Kidney (tissue), 14 donors: ENCODE measurements around the gene THADA. TPM values are rescaled to one million over a fixed set of nuclear protein-coding genes. Genes with fewer than 3 reads are reported as not detected.

Source experiments
- DNase-seq, 5 donors: peaks; one replicate each; pipeline ENCODE4 v3.0.0-alpha.2; 2013 to 2020
- FAIRE-seq: peaks from 2 replicates; lab custom pipeline; 2012; peaks lifted over from hg19 to GRCh38; lab: Jason Lieb, UNC
- H3K27ac ChIP-seq, 2 donors: one replicate each; pipeline ENCODE4 v1.7.0; 2013; ENCODE audit warnings: low read depth in 2 of 2, low read length in 2 of 2, inconsistent platforms in 1 of 2
- H3K27me3 ChIP-seq: one replicate; pipeline ENCODE4 v1.7.1; 2013; ENCODE audit warnings: low read length, inconsistent platforms; ENCODE audit not compliant: control insufficient read depth, insufficient read depth
- H3K36me3 ChIP-seq, 3 donors: one replicate each; pipeline versions ENCODE4 v1.7.0 to v1.7.1; 2013; ENCODE audit warnings: low read length in 3 of 3, control low read depth in 1 of 3, inconsistent platforms in 1 of 3; ENCODE audit not compliant: insufficient read depth in 3 of 3, control insufficient read depth in 2 of 3
- H3K4me1 ChIP-seq, 3 donors: one replicate each; pipeline versions ENCODE4 v1.7.0 to v1.7.1; 2013; ENCODE audit warnings: low read length in 3 of 3, inconsistent platforms in 1 of 3, low read depth in 1 of 3; ENCODE audit not compliant: control insufficient read depth in 2 of 3, insufficient read depth in 2 of 3
- H3K4me3 ChIP-seq, 3 donors: one replicate each; pipeline versions ENCODE4 v1.7.0 to v1.8.1; 2013; ENCODE audit warnings: low read length in 3 of 3, control low read depth in 1 of 3, inconsistent platforms in 1 of 3
- H3K9ac ChIP-seq, 3 donors: one replicate each; pipeline versions ENCODE4 v1.7.0 to v1.7.1; 2013; ENCODE audit warnings: low read length in 3 of 3, control low read depth in 1 of 3, inconsistent platforms in 1 of 3
- H3K9me3 ChIP-seq, 3 donors: one replicate each; pipeline versions ENCODE4 v1.7.0 to v1.7.1; 2013; ENCODE audit warnings: low read length in 3 of 3, control low read depth in 1 of 3, inconsistent platforms in 1 of 3; ENCODE audit not compliant: control insufficient read depth in 2 of 3, insufficient read depth in 1 of 3
- CTCF ChIP-seq: IDR thresholded peaks from 3 replicates; pipeline ENCODE4 v1.5.1; 2012; ENCODE audit warnings: mild to moderate bottlenecking, moderate library complexity, borderline replicate concordance; ENCODE audit not compliant: insufficient read depth; ENCODE audit errors: extremely low read depth
- intact Hi-C: fragments of 100-400 bp; cut with DNase I; formaldehyde crosslinking; loops from one replicate; pipeline ENCODE4 v1.11.1; 2022
- polyA plus RNA-seq: library from polyadenylated mRNA; stranded (reverse); fragments of 350-450 nt; fragmentation: Illumina TruSeq; extraction: RNeasy Lipid Tissue Mini Kit (QIAGEN cat#74804); gene quantifications from one replicate; pipeline ENCODE4 v1.2.3, GENCODE V29; 2014; ENCODE audit warnings: low read depth, low replicate concordance; ENCODE audit not compliant: insufficient read depth
- total RNA-seq: library from RNA; stranded (reverse); fragmentation: NEBNext Ultra II Directional; extraction: Animal tissue kit (Norgen Biotek cat#: 25700); gene quantifications from one replicate; pipeline ENCODE4 v1.2.1, GENCODE V29; 2021
- donor health status: control.
- donor health status: control.
- donor health status: control.
- donor health status: control.
- donor health status: control.
- donor health status: DM: yes; HTN: yes; CAD: no.
- donor health status: Normal renal cell carcinoma (clear cell type).

THADA gene
- total and polyA plus RNA-seq, 2 donors from 2014 or later = 21.4 to 45.1 TPM

- FAIRE-seq (no peak), DNase-seq (peak in 2 of 5 donors; percentile 9 to 45)
- no peak for TF ChIP-seq CTCF
- peak overlapping the region; percentile 85 to 90 (median 87) for H3K9ac ChIP-seq
- no peaks in the 10 kb centered on the region for H3K27me3 ChIP-seq
- peak overlapping the region; percentile 98 to 99 for H3K27ac ChIP-seq
- intact Hi-C loops = loop anchor here (10.0 kb wide), 1 partner anchor 269 kb away; no protein-coding TSS in a partner anchor
- H3K4me3 ChIP-seq = peak overlapping the region; percentile 87 to 92 (median 89)
- H3K9me3 ChIP-seq = no peaks in the 10 kb centered on the region
- H3K36me3 ChIP-seq = peaks cover 3 to 18% (median 5%) of the 10 kb centered on the region in 3 donors
- H3K4me1 ChIP-seq = peaks cover 16 to 36% (median 25%) of the 10 kb centered on the region in 3 donors
Observed at GRCh38 chr2:43223521-43224001, 372.3 kb downstream of the THADA start.

DNA sequence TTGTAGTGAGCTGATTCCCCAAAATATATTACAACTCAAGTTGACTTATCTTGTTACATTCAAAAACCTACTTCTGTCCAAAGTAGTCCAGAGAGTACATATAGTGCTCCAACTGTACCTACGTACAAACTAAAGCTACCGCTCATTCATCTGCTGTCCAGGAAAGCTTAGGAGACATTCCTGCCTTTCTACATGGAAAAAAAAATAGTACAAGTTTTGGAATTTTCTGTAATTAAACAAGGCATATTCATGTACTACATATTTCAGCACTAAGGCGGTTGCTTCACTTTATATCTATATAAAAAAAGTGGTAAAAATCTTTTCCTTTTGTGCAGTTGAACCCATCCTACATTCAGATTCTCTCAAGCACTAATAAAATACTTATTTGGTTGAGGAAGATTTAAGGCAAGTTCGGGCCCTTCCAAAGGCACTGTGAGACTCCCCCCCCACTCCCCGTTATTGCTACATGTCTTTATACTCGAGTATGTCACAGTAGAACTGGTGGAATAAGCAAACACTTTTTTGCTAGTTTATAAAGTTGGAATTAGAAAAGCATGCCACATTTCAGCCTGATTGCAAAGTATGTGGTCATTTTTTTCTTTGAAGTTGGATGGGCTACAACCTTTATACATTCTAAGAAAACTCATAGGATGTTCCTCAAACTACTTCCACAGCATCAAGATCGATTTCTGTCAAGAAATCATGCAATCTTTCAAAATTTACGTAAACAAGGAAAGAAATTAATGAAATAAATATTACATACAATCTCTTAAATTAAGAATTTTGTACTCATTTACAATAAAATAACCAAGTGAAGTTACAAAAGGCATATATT lies 373.1 kb downstream of the THADA start:
- DNase-seq = no peak
- FAIRE-seq = no peak

GRCh38 chr2:43221763-43222474 lies 373.9 kb downstream of the THADA start:
- no peak for FAIRE-seq
- peak; percentile 97 to 98 (median 97) for DNase-seq
- H3K9ac ChIP-seq = peak overlapping the region; percentile 53 to 87 (median 85)
- TF ChIP-seq CTCF = no peak
- no peaks in the 10 kb centered on the region for H3K9me3 ChIP-seq
- H3K4me3 ChIP-seq = peak overlapping the region; percentile 87 to 92 (median 89)
- H3K4me1 ChIP-seq = peaks cover 19 to 41% (median 24%) of the 10 kb centered on the region in 3 donors
- H3K27ac ChIP-seq = peak overlapping the region; percentile 94 to 98
- H3K27me3 ChIP-seq = no peaks in the 10 kb centered on the region
- intact Hi-C loops = loop anchor here (10.0 kb wide), 1 partner anchor 267 kb away; no protein-coding TSS in a partner anchor
- peaks cover 3 to 18% (median 5%) of the 10 kb centered on the region in 3 donors for H3K36me3 ChIP-seq

More for the DNA sequence above, 373.1 kb downstream of the THADA start:
- Histone ChIP-seq H3K4me3 (peak overlapping the region; percentile 87 to 92 (median 89)), H3K27me3 (no peaks in the 10 kb centered on the region), H3K9ac (peak overlapping the region; percentile 85 to 90 (median 87)), H3K9me3 (no peaks in the 10 kb centered on the region), H3K27ac (peak overlapping the region; percentile 94 to 98), H3K4me1 (peaks cover 14 to 36% (median 20%) of the 10 kb centered on the region in 3 donors), H3K36me3 (peaks cover 3 to 18% (median 5%) of the 10 kb centered on the region in 3 donors)
- intact Hi-C loops = loop anchor here (10.0 kb wide), 1 partner anchor 268 kb away; no protein-coding TSS in a partner anchor
- TF ChIP-seq CTCF = no peak
